GM12892 (cell line): ENCODE measurements around the gene PRMT2.

Source experiments
- DNase-seq: peaks from one replicate; pipeline ENCODE4 v3.0.0; 2011; ENCODE audit not compliant: insufficient read length
- FAIRE-seq: peaks from 2 replicates; lab custom pipeline; 2011; peaks lifted over from hg19 to GRCh38; lab: Jason Lieb, UNC
- POLR2A ChIP-seq: IDR thresholded peaks from 2 replicates; pipeline ENCODE4 v1.6.1; 2011; ENCODE audit warnings: low read depth, low read length, control low read depth
- POLR2AphosphoS5 ChIP-seq: IDR thresholded peaks from 2 replicates; pipeline ENCODE4 v1.6.1; 2011; ENCODE audit warnings: low read depth, low read length, control low read depth
- TAF1 ChIP-seq: IDR thresholded peaks from 2 replicates; pipeline ENCODE4 v1.6.1; 2011; ENCODE audit warnings: low read depth, mild to moderate bottlenecking, control low read depth, low read length, borderline replicate concordance

Gene PRMT2

DNA sequence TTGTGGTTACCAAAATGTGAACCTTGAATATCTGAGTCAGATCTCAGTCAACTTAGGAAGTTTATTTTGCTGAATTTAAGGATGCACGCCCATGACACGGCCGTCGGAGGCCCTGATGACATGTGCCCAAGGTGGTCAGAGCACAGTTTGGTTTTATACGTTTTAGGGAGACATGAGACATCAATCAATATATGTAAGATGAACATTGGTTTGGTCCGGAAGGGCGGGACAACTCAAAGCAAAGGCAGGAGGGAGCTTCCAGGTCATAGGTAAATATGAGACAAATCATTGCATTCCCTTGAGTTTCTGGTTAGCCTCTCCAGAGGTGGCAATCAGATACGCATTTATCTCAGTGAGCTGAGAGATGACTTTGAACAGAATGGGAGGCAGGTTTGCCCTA is 1.0 kb upstream of the PRMT2 start:
- TF ChIP-seq TAF1 (no peak), POLR2A (no peak), POLR2AphosphoS5 (no peak)
- FAIRE-seq (no peak), DNase-seq (no peak)

DNA sequence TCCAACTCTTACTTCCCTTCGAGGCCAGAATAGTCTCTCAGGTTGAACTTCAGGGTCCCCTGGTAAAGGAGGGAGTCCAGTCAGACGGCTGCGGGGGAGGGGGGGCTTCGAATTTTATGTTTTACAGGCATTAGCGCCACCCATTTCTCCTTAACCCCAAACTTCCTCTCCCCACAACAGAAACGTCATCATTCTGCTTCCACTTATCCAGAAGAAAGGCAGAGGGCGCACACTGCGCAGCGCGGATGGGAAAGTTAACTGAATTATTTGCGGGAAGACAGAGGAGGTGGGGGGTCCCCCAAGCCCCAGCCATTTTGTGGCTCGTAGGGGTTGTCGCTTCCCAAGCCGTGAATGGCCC is 529 bp upstream of the PRMT2 start:
- FAIRE-seq (no peak), DNase-seq (no peak)
- TF ChIP-seq POLR2AphosphoS5 (no peak), TAF1 (no peak; the same call in 1 of the 2 replicates), POLR2A (no peak)

DNA sequence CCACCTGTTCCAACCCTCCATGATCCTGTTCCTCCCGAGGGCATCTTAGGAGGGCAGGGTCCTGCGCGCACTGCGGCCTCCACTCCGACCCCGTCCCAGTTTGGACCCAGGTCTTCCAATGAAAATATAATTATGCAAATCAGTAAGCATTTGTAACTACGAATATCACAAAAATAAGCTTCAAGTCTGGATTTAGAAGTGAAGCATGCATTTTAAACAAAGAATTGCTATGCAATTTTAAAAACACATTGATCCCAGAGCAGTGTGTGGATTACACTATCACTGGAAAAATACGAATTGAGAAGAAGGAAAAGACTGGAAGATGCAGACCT is 673 bp downstream of the PRMT2 start:
- FAIRE-seq (peak; percentile 21), DNase-seq (no peak)
- TF ChIP-seq POLR2AphosphoS5 (no peak), TAF1 (no peak), POLR2A (no peak)

GRCh38 chr21:46636550-46637285 is 1.2 kb downstream of the PRMT2 start:
- FAIRE-seq (no peak), DNase-seq (no peak)
- no peak for TF ChIP-seq POLR2AphosphoS5
- TF ChIP-seq POLR2A, result no peak
- no peak for TF ChIP-seq TAF1

DNA sequence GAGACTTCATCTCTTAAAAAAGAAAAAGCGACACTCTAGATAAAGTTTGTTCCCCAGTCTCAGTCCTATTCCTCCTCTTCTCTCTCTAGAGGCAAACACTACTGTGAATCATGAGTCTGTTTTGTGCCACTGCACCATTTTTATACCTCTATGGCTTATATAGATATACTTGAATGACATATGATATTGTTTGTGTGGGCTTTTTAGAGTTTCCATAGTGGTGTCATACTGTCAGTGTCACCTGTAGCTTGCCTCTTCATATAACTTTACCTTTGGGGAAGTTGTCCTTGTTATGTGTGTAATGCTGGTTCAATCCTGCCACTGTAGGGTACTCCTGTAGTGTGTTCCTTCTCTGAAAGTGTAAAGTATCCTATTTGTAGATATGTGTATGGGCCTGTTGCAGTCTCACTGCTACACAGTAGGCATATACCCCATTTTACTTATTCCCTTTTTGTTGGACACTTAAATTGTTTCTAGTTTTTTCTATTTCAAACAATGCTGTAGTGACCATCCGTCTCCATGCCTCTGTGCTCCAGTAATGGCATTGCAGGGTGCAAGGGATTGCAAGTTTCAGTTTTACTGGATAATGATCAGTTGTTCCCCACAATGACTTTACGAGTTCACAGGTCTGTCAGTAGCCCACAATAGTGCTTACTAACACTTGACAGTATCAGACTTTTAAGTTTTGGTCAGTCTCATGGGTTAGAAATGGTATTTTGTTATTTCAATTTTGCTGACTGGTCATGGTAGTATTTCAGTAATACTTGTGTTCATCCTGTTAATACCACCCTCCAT is 2.7 kb downstream of the PRMT2 start:
- DNase-seq (no peak), FAIRE-seq (no peak)
- no peak for TF ChIP-seq POLR2AphosphoS5
- no peak for TF ChIP-seq TAF1
- no peak for TF ChIP-seq POLR2A

DNA sequence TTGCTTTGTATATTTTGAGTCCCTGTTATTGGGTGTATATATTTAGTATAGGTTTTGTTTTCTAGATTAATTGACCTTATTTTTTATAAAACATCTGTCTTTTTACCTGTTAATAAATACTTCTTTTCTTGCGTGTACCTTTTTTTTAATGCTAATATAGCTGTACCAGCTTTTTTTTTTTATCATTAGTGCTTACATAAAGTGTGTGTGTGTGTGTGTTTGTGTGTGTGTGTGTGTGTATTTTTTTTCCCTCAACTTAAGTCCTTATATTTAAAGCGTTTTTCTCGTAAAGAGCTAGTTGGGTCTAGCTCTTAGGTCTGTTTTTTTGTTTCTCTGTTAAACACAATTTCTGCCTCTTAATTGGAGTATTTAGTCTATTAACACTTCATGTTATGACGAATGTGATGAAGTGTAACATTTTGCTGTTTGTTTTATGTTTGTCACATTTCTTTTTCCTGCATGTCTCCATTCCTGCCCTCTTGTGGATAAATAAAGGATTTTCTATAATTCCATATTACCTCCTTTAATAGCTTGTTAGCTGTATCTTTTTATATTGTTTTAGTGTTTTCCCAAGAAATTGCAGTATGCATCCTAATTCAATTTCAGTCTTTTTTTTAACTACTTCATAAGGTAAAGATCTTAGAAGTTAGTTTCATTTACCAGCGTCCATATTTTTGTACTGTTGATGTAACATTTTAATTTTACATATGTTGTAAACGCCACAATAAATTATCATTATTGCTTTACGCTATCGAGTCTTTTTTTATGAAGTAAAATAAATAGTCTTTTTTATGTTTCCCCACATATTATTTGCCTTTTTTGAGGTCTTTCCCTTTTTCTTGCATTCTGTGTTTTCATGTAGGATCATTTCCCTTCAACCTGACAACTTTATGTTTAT is 4.3 kb downstream of the PRMT2 start:
- no peak for FAIRE-seq
- no peak for DNase-seq
- TF ChIP-seq POLR2A (no peak), POLR2AphosphoS5 (no peak), TAF1 (no peak)

DNA sequence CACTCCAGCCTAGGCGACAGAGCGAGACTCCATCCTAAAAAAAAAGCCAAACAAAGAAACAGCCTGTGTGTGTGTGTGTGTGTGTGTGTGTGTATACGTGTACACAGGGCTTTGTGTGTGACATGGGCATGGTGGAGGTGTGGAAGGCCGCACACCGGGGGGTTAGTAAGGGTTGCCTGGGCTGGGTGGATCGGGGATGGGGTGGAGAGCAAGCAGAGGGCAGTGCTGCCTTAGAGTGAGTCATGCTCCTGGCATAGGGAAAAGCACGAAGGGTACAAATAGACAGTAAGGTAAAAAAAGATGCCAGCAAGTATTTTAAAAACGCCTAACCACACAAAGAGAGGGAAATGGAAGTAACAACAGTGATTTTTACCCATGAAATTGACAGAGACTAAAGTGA is 6.2 kb downstream of the PRMT2 start:
- TF ChIP-seq POLR2AphosphoS5, result no peak
- no peak for TF ChIP-seq POLR2A
- no peak for TF ChIP-seq TAF1
- DNase-seq (no peak), FAIRE-seq (no peak)

DNA sequence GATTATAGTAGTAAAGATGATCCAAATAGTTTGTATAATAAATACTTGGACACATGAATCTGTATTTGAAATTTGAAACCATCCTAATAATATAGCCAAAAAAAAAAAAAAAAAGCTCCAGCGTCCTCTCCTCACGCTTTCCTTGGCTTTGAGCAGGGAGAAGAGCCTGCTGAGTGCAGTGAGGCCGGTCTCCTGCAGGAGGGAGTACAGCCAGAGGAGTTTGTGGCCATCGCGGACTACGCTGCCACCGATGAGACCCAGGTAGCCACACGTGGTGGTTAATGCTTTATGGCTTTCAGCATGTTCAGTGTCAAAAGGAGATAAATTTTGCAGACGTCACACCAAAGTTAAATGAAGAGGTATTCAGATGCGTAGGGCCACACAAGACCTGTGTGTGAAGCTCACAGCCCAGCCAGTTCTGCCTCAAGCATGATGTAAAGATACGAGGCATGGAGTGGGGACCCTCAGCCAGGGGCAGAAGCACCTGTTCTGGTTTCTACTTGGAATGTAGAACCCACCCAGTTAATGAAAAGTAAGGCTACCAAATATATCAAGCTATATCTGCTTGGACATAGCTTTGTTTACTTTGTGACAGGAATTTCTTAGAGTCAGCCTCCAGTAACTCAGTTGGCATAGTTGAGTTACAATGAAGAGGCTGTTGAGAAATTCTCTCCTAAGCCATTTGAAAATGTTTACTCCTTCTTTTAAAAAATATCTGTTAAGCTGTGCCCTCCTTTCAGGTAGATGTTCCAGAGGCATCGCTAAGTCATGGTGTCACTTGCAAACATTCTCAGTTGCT is 8.1 kb downstream of the PRMT2 start:
- no peak for DNase-seq
- no peak for FAIRE-seq
- TF ChIP-seq POLR2A, result no peak
- no peak for TF ChIP-seq TAF1
- no peak for TF ChIP-seq POLR2AphosphoS5

DNA sequence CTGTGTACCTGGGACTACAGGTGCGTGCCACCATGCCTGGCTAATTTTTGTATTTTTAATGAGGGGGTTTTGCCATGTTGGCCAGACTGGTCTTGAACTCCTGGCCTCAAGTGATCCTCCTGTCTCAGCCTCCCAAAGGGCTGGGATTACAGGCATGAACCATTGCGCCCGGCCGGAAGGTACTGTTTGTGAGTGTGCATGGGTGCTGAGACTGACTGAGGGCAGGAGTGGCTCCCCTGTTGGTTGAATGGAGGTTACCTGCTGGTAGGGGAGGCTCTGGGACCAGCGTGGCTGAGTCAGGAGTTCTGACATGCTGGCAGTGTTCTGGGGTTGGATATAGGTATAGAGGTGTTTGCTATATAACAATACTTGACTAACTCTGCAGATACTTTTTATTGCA is 10.4 kb downstream of the PRMT2 start:
- DNase-seq (no peak), FAIRE-seq (no peak)
- TF ChIP-seq TAF1, result no peak

- FAIRE-seq (peak; percentile 36), DNase-seq (no peak)
- TF ChIP-seq POLR2AphosphoS5 (no peak), TAF1 (no peak), POLR2A (no peak)
Observed at GRCh38 chr21:46646541-46647154, 11.2 kb downstream of the PRMT2 start.

GRCh38 chr21:46648539-46648938 is 13.1 kb downstream of the PRMT2 start:
- no peak for TF ChIP-seq POLR2AphosphoS5
- no peak for TF ChIP-seq TAF1
- no peak for TF ChIP-seq POLR2A
- DNase-seq, result no peak
- no peak for FAIRE-seq
